HG03196 (cell line): Measurements from ENCODE around the gene ST8SIA2.

Experiments used
- ATAC-seq: cut with Tn5 transposase; IDR thresholded peaks from one replicate; pipeline ENCODE4 v1.9.1; 2021; ENCODE audit not compliant: unreplicated experiment

Gene ST8SIA2

GRCh38 chr15:92395098-92395635, 1.5 kb downstream of the ST8SIA2 start:
- no peak for ATAC-seq

GRCh38 chr15:92399271-92399950, 5.7 kb downstream of the ST8SIA2 start:
- no peak for ATAC-seq

GRCh38 chr15:92400573-92400972, 6.9 kb downstream of the ST8SIA2 start:
- ATAC-seq: no peak

DNA sequence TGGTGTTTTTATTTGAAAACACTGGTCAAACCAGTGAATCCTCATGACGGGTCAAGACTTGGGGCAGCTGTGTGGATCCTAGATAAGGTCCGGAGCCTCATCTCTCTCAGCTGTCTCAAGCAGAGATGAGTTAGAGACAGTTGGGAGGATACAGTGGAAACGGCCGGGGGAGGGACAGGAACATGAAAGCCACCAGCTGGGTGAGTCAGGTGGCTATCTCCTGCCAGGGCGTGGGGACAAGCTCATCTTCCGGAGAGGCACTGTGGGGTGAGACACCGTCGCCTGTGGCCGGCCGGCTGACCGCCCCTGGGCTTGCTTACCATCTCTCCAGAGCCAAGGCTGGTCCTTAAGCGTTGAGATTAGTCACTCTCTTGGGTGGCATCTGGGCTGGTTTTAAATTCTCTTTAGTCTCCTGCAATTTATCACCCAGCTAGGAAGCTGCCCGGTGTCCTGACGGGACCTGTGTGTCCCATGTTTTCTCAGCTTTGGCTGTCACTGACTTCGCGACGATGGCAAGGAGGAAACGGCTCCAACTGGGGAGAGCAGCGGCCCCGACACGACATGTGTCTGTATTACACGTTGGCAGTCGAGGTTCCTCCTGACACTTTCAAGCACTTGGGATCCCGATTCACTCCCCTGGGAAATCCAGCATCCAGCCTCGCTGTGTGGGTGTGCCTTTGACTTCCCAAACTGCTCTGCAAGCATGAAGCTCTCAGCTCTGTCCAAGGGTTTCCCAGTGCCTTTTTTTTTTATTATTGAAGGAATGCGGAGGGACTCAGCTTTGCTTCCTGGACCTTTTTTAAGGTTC, 7.5 kb downstream of the ST8SIA2 start:
- no peak for ATAC-seq

DNA sequence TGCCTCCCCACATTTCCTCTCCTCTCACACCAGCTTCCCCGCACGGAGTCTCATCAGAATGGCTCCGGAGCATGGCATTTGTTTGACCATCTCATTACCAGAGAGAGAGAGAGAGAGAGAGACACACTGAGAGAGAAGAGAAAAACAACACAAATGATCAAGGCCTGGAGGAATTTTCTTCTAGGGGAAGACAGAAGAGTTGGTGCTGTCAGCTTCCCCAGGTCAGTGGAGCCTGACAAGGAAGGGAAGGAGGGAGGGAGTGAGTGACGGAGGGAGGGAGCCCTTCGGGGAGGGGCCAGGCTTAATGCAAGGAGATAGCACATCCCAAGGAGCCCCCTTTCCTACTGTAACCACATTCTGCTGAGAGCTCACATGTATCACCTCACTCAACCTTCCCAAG, 9.1 kb downstream of the ST8SIA2 start:
- ATAC-seq: no peak

GRCh38 chr15:92405942-92406341, 12.3 kb downstream of the ST8SIA2 start:
- ATAC-seq: no peak

GRCh38 chr15:92407321-92407720, 13.6 kb downstream of the ST8SIA2 start:
- ATAC-seq: no peak

DNA sequence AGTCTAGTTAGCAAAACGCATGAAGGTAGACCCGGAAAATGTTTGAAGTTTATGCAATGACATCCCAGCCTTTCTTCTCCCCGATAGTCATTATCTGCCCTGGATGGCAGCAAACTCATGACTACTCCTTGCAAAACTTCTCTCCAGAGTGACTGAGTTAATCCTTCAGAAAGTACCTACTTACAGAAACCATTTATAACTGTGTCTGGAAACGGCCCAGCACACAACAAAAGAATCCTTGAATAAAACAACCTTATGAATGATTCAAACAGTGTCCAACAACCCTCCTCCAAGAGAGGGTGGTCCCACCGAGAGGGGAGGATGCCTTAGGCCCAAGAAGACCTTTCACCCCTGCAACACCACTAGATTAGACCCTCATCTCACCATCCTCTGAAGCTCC, 14.2 kb downstream of the ST8SIA2 start:
- ATAC-seq: no peak

- no peak for ATAC-seq
These were observed 15.3 kb downstream of the ST8SIA2 start for GRCh38 chr15:92409006-92409405.

- no peak for ATAC-seq
These were observed 15.8 kb downstream of the ST8SIA2 start for GRCh38 chr15:92409521-92409920.

DNA sequence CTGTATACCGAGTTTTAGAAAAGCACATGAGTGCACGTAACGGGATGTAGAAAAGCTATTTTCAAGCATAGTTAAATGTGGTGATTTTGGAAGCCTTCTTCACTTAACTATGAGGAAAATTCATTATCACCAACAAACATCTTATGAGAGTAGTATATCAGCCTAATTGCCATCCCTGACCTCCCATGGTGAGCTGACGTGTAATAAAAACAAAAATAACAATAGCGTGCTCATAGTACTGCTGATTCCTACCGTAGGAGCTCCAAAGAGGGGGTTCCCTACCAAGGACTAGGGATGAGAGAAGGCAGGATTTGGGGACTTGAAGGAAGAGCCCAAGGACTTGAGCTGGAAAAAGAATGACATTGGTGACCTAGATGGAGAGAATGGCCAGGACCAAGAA, 16.9 kb downstream of the ST8SIA2 start:
- no peak for ATAC-seq

DNA sequence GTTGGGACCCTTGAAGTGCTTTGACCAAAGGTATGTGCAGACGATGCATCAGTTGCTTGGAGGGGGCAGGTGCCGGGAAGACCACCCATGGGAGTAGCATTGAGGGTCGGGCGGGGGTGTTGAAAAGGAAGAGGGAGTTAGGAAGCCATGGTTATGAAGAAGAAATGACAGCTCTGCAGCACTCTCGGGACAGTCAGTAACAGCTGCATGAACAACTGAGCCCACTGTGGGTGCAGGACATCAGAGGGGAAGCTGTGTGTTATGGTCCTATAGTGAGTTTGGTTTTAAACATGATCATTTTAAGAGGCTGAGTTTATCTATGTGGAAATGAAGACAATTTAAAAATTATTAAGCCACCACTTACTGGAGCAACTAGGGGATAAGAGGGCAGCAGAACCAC, 17.6 kb downstream of the ST8SIA2 start:
- ATAC-seq: no peak

- no peak for ATAC-seq
These were observed 19.8 kb downstream of the ST8SIA2 start for GRCh38 chr15:92413510-92413909.

GRCh38 chr15:92415639-92416297, 22.1 kb downstream of the ST8SIA2 start:
- no peak for ATAC-seq

- ATAC-seq: no peak
These were observed 22.9 kb downstream of the ST8SIA2 start for GRCh38 chr15:92416557-92416956.

GRCh38 chr15:92417716-92418115, 24.0 kb downstream of the ST8SIA2 start:
- no peak for ATAC-seq

- no peak for ATAC-seq
These were observed 25.2 kb downstream of the ST8SIA2 start for GRCh38 chr15:92418864-92419263.

DNA sequence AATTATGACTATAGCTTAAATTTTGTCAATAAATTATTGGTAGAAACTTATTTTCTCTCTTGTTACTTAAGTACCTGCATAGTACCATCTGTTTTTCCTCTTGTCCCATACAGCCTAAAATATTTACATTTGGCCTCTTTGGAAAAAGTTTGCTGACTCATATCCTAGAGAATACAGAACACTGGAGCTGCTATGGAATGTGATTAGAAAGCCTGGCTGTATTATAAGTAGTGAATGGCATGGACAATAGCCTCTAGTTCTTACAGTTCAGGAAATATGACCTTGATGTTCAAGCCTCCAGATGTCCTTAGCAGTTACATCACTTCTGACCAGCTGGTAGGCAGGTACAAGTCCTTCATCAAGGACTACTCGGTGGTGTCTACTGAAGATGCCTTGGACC, 28.3 kb downstream of the ST8SIA2 start:
- ATAC-seq: no peak

- no peak for ATAC-seq
These were observed 32.0 kb downstream of the ST8SIA2 start for GRCh38 chr15:92425578-92426225.

GRCh38 chr15:92429378-92430068, 35.8 kb downstream of the ST8SIA2 start:
- ATAC-seq: no peak

GRCh38 chr15:92430069-92430440, 36.4 kb downstream of the ST8SIA2 start:
- no peak for ATAC-seq
